Colonic mucosa (tissue), 4 donors: Measurements from ENCODE around the gene GNG11. TPM values are rescaled to one million over a fixed set of nuclear protein-coding genes. Genes with fewer than 3 reads are reported as not detected.

Source experiments
- DNase-seq: peaks from one replicate; pipeline ENCODE4 v3.0.0-alpha.2; 2020
- H3K27ac ChIP-seq: fragments of 200-600 bp; one replicate; pipeline ENCODE4 v1.8.0; 2021
- H3K27me3 ChIP-seq: fragments of 200-600 bp; one replicate; pipeline ENCODE4 v1.8.0; 2021
- H3K36me3 ChIP-seq: fragments of 200-600 bp; one replicate; pipeline ENCODE4 v1.8.0; 2021
- H3K4me1 ChIP-seq: fragments of 200-600 bp; one replicate; pipeline ENCODE4 v1.8.0; 2021; ENCODE audit warnings: mild to moderate bottlenecking
- H3K4me3 ChIP-seq: fragments of 200-600 bp; one replicate; pipeline ENCODE4 v1.8.0; 2021
- H3K9ac ChIP-seq, 2 donors: one replicate each; pipeline ENCODE4 v1.7.0; 2013; ENCODE audit warnings: control low read depth in 2 of 2, low read depth in 2 of 2, low read length in 2 of 2
- H3K9me3 ChIP-seq: fragments of 200-600 bp; one replicate; pipeline ENCODE4 v1.8.0; 2021
- intact Hi-C: fragments of 100-400 bp; cut with DNase I; formaldehyde crosslinking; loops from one replicate; pipeline ENCODE4 v1.14.1; 2022
- total RNA-seq, 2 donors: library from RNA; stranded (reverse); fragmentation: NEBNext Ultra II Directional in 1 of 2; extraction: Animal tissue kit (Norgen Biotek cat#: 25700) in 1 of 2; gene quantifications; one replicate each; pipeline ENCODE4 v1.2.1, GENCODE V29; 2021
- TF ChIP-seq, protein P1 (sequence below): fragments of 200-600 bp; IDR thresholded peaks from one replicate; pipeline ENCODE4 v1.8.0; 2022; ENCODE audit warnings: antibody characterized with exemption, mild to moderate bottlenecking
- donor health status: healthy.
- donor health status: DM: no; HTN: no; CAD: no.
- donor health status: DM: no; HTN: no; CAD: no.

The GNG11 gene
- total RNA-seq, 2 donors from 2014 or later = 2.1 to 4.1 TPM

DNA sequence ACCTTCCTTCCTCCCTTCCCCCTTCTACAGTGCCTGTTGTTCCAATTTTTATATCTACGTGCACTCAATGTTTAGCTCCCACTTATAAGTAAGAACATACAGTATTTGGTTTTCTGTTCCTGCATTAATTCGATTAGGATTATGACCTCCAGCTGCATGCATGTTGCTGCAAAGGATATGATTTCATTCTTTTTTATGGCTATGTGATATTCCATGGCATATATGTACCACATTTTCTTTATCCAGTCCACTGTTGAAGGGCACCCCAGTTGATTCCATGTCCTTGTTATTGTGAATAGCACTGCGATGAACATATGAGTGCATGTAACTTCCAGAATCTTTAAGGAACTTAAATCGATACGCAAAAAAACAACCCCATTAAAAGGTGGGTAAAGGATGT, 42.7 kb downstream of the GNG11 start:
- Histone ChIP-seq H3K4me1 (no peaks in the 10 kb centered on the region), H3K9me3 (no peaks in the 10 kb centered on the region), H3K36me3 (no peaks in the 10 kb centered on the region), H3K27ac (no peak overlapping the region), H3K9ac (no peak overlapping the region), H3K4me3 (no peak overlapping the region), H3K27me3 (no peaks in the 10 kb centered on the region)
- TF ChIP-seq, protein P1, sequence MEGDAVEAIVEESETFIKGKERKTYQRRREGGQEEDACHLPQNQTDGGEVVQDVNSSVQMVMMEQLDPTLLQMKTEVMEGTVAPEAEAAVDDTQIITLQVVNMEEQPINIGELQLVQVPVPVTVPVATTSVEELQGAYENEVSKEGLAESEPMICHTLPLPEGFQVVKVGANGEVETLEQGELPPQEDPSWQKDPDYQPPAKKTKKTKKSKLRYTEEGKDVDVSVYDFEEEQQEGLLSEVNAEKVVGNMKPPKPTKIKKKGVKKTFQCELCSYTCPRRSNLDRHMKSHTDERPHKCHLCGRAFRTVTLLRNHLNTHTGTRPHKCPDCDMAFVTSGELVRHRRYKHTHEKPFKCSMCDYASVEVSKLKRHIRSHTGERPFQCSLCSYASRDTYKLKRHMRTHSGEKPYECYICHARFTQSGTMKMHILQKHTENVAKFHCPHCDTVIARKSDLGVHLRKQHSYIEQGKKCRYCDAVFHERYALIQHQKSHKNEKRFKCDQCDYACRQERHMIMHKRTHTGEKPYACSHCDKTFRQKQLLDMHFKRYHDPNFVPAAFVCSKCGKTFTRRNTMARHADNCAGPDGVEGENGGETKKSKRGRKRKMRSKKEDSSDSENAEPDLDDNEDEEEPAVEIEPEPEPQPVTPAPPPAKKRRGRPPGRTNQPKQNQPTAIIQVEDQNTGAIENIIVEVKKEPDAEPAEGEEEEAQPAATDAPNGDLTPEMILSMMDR = no peak
- intact Hi-C loops = no loop called here
- DNase-seq = no peak

DNA sequence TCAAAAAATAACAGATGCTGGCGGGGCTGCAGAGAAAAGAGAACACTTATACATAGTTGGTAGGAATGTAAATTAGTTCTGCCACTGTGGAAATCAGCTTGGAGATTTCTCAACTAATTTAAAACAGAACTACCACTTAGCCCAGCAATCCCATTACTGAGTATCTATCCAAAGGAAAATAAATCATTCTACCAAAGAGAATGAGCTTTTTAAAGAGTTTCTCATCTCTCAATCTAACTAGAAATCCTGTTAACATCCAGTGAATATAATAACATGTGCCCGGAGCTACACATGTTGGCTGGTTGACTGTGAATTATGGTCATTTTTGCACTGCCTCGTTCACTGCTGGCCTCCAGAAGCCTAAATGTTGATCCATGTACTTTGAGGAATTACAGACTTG, 43.3 kb downstream of the GNG11 start:
- intact Hi-C loops = no loop called here
- no peak overlapping the region for H3K27ac ChIP-seq
- no peak for DNase-seq
- H3K4me3 ChIP-seq = no peak overlapping the region
- no peaks in the 10 kb centered on the region for H3K27me3 ChIP-seq
- no peaks in the 10 kb centered on the region for H3K9me3 ChIP-seq
- H3K36me3 ChIP-seq = no peaks in the 10 kb centered on the region
- TF ChIP-seq, protein P1 = no peak
- no peak overlapping the region for H3K9ac ChIP-seq
- H3K4me1 ChIP-seq = no peaks in the 10 kb centered on the region

DNA sequence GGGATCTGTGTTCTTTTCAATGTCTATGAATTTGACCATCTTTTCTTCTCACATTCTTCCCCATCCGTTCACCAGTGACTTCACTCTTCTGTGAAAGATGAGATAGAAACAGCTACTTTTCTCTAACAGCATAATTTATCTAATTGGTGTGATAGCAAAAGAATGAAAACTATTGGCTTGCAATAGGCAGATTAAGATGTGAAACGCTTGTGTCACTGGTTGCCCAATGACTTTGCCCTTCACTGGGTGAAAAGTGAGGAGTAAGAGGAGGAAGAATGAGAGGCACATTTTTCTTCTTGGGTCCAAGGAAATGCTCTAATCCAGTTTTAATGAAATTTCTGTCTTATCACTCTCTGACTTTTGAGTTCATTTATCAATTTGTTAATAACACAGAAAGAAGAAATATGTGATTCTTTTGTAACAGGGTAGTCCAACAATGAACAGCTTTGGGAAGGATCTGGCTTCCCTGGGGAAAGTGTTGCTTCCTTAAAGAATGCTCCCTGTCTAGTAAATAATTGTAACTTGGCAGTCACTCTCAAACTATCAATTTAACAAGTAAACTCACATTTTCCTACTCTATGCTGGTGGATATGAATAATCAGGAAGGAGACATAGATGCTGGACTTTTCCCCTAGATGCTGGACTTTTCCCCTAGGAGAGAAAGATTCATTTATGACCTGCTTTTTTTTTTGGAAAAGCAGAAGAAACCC, 47.5 kb downstream of the GNG11 start:
- H3K9ac ChIP-seq = no peak overlapping the region

DNA sequence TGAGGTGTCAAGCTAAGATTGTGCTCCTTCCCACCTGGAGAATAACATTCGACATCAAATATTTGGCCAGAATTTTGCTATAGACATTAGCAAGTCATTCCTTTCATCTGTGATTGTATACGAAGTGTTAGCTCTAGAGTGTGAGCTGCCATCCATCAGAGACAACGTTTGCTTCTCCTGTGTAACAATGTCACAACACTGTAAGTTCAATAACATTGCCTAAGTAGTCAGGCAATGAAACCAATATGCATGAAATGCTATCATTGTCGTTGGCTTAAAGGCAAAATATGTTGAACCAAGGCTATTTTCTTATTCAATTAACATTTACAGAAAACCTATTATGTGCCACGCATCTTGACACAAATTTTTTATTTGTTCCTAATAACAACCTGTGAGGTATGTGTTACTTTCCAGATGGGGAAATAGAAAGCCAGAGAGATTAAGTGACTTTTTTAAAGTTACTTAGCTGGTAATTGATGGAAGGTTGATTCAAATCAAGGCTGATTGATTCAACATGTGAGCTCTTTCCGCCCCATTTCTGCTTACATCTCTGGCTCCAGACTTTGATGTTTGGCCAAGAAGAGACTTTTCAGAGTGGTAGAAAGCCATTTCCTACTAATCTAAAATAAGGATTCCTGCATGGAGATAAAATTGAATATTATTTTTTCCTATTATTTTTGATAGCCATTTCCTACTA, 50.6 kb downstream of the GNG11 start:
- TF ChIP-seq, protein P1 = no peak
- H3K4me1 ChIP-seq = no peaks in the 10 kb centered on the region
- intact Hi-C loops = no loop called here

More for the DNA sequence above, 47.5 kb downstream of the GNG11 start:
- H3K4me1 ChIP-seq = no peaks in the 10 kb centered on the region
- H3K27ac ChIP-seq = no peak overlapping the region
- intact Hi-C loops = no loop called here
- H3K9me3 ChIP-seq = no peaks in the 10 kb centered on the region
- H3K4me3 ChIP-seq = no peak overlapping the region
- TF ChIP-seq, protein P1 = no peak
- no peaks in the 10 kb centered on the region for H3K27me3 ChIP-seq
- no peak for DNase-seq
- no peaks in the 10 kb centered on the region for H3K36me3 ChIP-seq

DNA sequence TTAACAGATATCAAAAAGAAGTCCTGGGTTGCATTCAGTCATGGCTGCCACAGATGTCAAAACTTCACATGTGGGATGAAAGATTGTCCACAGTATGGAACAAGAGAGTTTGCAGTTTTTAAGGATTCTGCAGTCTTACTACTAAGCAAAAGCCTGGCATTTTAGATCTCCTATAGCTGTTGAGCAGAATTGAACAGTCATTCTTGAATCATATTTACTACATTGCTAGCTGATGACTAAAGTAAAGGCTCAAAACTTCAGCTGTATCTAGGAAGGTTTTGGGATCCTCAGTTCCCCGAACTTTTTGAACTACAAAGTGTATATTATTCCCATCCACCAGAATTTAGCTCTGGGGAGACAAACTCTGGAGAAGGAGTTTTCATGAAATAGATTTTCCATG, 51.6 kb downstream of the GNG11 start:
- intact Hi-C loops = no loop called here
- H3K36me3 ChIP-seq = no peaks in the 10 kb centered on the region
- TF ChIP-seq, protein P1 = no peak
- H3K4me3 ChIP-seq = no peak overlapping the region
- H3K27me3 ChIP-seq = no peaks in the 10 kb centered on the region
- no peaks in the 10 kb centered on the region for H3K9me3 ChIP-seq
- H3K27ac ChIP-seq = no peak overlapping the region
- no peak for DNase-seq
- H3K4me1 ChIP-seq = no peaks in the 10 kb centered on the region
- H3K9ac ChIP-seq = no peak overlapping the region

More for the DNA sequence above, 50.6 kb downstream of the GNG11 start:
- Histone ChIP-seq H3K27me3 (no peaks in the 10 kb centered on the region), H3K9ac (no peak overlapping the region), H3K27ac (no peak overlapping the region), H3K36me3 (no peaks in the 10 kb centered on the region), H3K9me3 (no peaks in the 10 kb centered on the region), H3K4me3 (no peak overlapping the region)
- no peak for DNase-seq
